NOMO-1 treated with DMSO at 0.1 percent for 48 hours (cell line): ENCODE data around the gene NEMP1.
A peak's percentile ranks its signal among the peaks of the same experiment; 100 is the strongest.
"Not testable (repeated sequence)": the region's sequence is repeated elsewhere in the genome, so short reads cannot be mapped to it uniquely, and the experiment has no call there.

Experiments used
- DNase-seq: peaks from one replicate; lab custom pipeline; 2025; ENCODE audit not compliant: unreplicated experiment; lab: John Stamatoyannopoulos, UW

NEMP1 gene

GRCh38 chr12:57057067-57057751 is 21.4 kb downstream of the NEMP1 start:
- no peak for DNase-seq

GRCh38 chr12:57055824-57056223 is 22.8 kb downstream of the NEMP1 start:
- peak; percentile 76 for DNase-seq

- not testable (repeated sequence) for DNase-seq
These were observed 24.7 kb downstream of the NEMP1 start for GRCh38 chr12:57053901-57054300.

- DNase-seq: not testable (repeated sequence)
These were observed 25.4 kb downstream of the NEMP1 start for GRCh38 chr12:57053146-57053545.

DNA sequence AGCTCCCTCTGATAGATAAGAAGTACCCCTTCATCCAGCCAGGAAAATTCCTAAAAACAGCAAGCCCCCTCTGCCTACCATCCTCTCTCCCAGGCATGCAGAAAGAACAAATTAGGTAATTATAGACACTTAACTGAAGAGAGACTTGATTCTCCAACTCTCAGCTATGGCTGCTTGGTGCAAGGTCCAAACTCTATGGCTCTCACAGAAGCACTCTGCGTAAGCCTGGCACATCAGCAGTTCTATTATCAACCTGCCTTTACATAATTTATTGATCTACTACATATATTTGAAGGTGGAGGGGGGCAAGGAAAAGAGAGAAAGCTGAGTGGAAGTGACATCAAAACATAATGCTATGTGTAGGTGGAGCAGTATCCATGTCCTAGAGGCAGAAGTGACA is 27.6 kb downstream of the NEMP1 start:
- DNase-seq: no peak

DNA sequence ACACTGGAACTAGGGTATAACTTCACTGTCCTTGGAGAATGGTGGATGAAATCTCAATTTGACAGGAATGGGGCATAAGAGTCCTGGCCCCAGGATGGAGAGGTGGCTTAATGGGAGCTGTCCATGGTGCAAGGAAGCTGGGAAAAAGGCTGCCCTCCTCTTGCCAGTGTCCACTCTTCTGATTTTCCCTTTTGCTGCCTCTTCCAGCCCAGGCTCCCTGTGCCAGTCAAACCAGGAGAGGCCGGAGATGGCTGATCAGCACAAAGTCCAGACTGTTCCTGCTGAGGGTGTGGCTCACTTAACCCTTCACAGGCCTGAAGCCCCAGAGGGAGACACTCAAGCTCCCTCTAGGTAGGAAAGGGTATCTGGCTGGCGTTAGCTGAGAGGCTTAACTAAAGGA is 28.7 kb downstream of the NEMP1 start, which contains the start of gene MYO1A:
TSS of gene MYO1A (minus strand) at position 240 of the 400 bp plus-strand sequence. CDS start 1,806 bp downstream, outside the sequence.
- no peak for DNase-seq

GRCh38 chr12:57049119-57049446 is 29.5 kb downstream of the NEMP1 start:
- no peak for DNase-seq

GRCh38 chr12:57048423-57049118 is 30.0 kb downstream of the NEMP1 start:
- DNase-seq: no peak

DNA sequence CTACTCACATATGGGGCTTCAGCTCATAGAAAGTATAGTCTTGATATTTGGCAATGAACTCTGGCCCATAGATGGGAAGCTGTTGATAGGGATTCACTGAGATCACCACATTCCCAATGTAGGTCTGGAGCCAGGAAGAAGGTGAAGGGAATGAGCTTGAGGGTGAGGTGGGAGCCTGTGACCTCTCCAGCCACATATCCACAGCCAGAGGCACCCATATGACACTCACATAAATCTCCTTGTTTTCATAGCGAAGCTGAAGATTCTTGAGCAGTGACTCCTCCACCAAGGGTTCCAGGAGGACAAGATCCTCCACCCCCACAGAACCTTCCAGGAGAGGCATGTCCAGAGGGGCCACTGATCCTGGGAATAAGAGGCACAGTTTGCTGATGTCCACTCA is 30.6 kb downstream of the NEMP1 start:
- no peak for DNase-seq

DNA sequence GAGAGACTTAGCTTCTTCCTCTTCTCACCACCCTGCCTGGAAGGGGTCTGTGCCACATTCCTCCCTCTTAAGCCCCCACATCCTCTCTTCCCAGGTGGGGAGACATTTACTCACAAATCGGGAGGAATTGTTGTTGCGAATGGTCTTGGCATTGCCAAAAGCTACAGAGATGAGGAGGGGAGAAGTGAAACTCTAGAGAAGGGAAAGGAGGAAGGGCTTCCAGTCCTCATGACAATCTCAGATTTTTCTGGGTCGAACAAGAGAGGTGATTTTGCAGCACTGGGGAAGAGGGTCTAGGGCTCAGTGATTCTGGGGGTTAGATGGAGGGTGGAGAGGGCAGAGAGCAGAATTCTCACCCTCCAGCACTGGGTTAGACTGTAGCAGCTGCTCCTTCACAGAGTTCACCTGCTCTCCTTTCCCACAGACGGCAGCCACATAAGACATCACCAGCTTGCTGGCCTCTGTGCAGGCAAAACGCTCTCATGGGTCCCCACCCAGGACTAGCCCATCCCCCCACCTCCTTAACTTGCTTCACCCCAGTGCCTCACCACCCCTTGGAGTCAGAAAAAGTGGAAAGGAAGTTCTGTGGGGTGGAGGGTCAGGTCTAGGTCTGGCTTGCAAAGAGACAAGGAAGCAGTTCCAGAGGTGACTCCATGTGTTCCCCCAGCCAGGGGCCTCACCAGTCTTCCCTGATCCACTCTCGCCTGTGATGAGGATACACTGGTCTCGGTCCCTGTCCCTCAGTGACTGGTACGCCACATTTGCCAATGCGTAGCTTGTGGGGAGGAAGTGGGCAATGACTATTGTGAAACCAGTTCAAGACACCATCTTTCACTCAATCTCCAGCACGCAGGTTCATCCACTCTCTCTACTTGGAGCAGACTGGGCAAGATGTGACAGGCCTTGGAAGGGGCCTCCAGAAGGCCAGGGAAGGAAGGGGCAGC is 31.4 kb downstream of the NEMP1 start:
- DNase-seq: peak; percentile 71

DNA sequence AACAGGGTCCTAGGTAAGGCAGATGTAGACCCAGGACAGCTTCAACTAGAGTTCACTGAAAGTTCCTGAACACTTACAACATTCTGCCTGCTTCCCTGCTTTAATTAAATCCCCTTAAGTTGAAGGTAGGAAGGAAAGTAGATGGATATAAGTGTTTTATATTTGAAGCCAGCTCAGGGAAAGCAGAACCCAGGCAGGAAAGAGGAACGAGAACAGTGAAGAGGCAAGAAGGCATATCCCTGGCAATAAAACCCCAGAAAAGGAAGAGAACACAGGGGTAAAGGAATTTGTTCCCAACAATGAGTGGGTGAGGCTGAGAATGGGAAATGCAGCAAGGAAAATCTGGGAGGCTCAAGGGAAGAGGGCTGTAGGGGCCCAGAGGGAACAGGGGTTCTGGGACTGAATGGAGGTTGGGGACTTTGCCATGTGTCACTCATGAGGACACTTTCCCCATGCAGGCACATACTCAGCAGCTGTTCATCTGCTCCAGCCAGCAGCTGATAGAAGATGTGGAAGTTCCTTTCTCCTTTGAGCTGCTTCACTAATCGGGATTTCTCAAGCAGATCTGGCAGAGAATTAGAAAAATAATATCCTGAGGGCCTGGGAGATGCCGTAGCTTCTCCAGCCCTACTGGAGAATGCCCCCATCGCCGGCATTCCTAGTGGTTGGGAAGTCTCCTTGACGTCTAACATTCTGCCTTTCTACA is 32.4 kb downstream of the NEMP1 start:
- DNase-seq: peak; percentile 21

- no peak for DNase-seq
These were observed 33.7 kb downstream of the NEMP1 start for GRCh38 chr12:57044889-57045288.

GRCh38 chr12:57044468-57044867 is 34.1 kb downstream of the NEMP1 start:
- no peak for DNase-seq

DNA sequence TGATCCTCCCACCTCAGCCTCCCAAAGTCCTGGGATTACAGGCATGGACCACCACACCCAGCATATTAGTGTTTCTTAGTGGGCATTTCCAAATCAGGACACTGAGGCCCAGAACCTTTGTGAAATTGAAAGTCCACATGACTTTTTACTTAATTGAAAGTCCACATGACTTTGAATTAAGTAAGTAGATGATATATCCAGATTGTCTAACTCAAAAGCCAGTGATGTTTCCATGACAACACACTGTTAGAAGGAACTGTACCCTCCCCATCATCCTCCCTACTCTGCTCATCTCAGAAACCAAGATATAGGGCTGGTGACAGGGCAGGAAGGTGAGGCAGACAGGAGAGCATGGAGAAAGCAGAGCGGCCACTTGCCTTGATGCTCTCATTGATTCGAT is 35.9 kb downstream of the NEMP1 start:
- DNase-seq: no peak

- no peak for DNase-seq
These were observed 37.8 kb downstream of the NEMP1 start for GRCh38 chr12:57040750-57041149.

GRCh38 chr12:57040211-57040610 is 38.4 kb downstream of the NEMP1 start:
- DNase-seq: no peak

DNA sequence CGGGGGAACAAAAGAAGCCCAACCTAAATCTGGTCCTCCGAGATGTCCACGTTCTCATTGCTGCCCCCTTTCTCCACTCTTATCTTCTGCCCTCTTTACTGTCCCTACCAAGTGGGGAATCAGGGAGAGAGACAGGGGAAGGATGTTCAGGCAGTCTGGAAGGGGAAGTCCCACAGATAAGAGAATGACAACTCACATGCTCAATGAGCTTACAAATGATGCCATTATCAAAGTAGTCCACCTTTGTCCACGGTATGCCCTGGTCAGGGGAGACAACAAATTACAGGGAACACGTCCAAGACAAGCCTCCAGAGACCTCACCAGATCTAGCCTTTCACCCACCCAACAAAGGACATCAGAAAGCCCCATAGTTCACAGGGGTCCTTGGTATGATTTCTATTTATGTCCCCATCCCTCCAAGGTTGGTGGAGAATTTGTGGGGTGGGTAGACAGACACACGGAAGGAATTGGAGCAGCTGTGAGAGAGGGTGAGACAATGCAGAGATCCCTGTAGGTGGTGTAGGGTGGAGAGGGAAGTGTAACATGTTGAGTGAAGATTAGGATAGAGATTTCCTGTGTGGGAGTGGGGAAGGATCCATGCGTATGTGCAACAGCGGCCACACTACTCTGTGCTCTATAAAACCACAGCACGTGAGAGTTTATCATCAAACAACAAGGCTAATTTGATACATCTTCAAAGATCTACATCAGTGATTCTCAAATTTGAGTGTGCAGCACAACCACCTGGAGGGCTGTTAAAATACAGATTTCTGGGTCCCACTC is 39.4 kb downstream of the NEMP1 start:
- no peak for DNase-seq

DNA sequence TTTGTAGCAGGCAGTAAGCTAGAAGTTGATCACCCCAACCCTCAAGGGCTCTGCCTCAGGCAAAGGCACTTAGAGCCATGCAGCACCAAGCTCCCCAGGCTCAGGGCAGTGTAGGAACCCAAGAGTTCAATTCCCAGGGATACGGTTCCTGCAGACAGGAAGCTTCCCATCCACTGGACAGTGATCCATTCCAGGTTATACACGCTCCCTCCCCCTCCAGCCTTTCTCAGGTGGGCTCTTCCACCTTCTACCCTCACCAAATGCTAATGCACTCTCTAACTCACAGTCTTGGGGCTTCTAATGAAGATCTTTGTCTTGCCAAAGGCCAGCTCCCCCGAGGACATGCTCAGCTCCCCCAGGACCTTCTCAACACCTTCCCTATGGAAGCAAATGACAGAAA is 41.3 kb downstream of the NEMP1 start:
- DNase-seq: no peak

DNA sequence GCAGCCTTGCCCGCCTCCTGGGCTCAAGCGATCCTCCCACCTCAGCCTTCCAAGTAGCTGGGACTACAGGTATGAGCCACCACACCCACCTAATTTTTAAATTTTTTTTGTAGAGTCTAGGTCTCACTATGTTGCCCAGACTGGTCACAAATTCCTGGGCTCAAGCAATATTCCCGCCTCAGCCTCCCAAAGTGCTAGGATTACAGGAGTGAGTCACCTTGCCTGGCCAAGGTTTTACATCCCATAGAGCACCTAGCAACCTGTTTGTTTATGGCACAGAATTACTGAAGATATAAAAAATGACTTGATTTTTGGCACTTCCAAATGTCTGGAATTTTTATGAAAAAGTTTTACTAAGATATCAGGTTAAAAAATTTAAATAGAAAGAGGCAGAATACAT is 45.2 kb downstream of the NEMP1 start:
- DNase-seq: no peak

- DNase-seq: no peak
These were observed 46.8 kb downstream of the NEMP1 start for GRCh38 chr12:57031789-57032188.
